Lung (tissue), 16 donors: Measurements from ENCODE around the gene SPR. TPM values are rescaled to one million over a fixed set of nuclear protein-coding genes. Genes with fewer than 3 reads are reported as not detected.

Experiments
- ATAC-seq: fragments of 200-7000 bp; cut with Tn5 transposase; one replicate; pipeline ENCODE4 v1.9.1; 2020; ENCODE audit warnings: moderate number of reproducible peaks; ENCODE audit not compliant: insufficient read depth, low FRiP score
- DNase-seq, 3 donors: peaks; one replicate each; pipeline ENCODE4 v3.0.0-alpha.2; 2013 to 2017
- H3K27ac ChIP-seq, 2 donors: one replicate each; pipeline ENCODE4 v1.5.1; 2013; ENCODE audit warnings: mild to moderate bottlenecking in 2 of 2, moderate library complexity in 2 of 2, control low read depth in 1 of 2, inconsistent platforms in 1 of 2, low read depth in 1 of 2, low read length in 1 of 2
- H3K27me3 ChIP-seq, 3 donors: one replicate each; pipeline ENCODE4 v1.5.1; 2013; ENCODE audit warnings: low read length in 2 of 3; ENCODE audit not compliant: control insufficient read depth in 3 of 3, insufficient read depth in 3 of 3
- H3K36me3 ChIP-seq, 4 donors: one replicate each; pipeline ENCODE4 v1.5.1; 2013; ENCODE audit warnings: low read length in 4 of 4, mild to moderate bottlenecking in 1 of 4, moderate library complexity in 1 of 4; ENCODE audit not compliant: control insufficient read depth in 4 of 4, insufficient read depth in 4 of 4
- H3K4me1 ChIP-seq, 5 donors: one replicate each; pipeline ENCODE4 v1.5.1; 2013; ENCODE audit warnings: low read length in 5 of 5, mild to moderate bottlenecking in 2 of 5, moderate library complexity in 1 of 5; ENCODE audit not compliant: control insufficient read depth in 5 of 5, insufficient read depth in 5 of 5
- H3K4me3 ChIP-seq: one replicate; pipeline ENCODE4 v1.5.1; 2013; ENCODE audit warnings: mild to moderate bottlenecking, control low read depth, moderate library complexity
- H3K9ac ChIP-seq, 2 donors: one replicate each; pipeline ENCODE4 v1.5.1; 2013; ENCODE audit warnings: low read length in 2 of 2, control low read depth in 1 of 2; ENCODE audit not compliant: insufficient read depth in 1 of 2
- H3K9me3 ChIP-seq, 4 donors: one replicate each; pipeline ENCODE4 v1.5.1; 2013; ENCODE audit warnings: low read length in 3 of 4, mild to moderate bottlenecking in 1 of 4, moderate library complexity in 1 of 4; ENCODE audit not compliant: control insufficient read depth in 4 of 4, insufficient read depth in 3 of 4
- CTCF ChIP-seq: IDR thresholded peaks from 2 replicates; pipeline ENCODE4 v1.5.1; 2012; ENCODE audit warnings: mild to moderate bottlenecking; ENCODE audit errors: control extremely low read depth, extremely low read depth
- WGBS, 2 donors: extraction: QIAGEN DNeasy Blood & Tissue Kit; methylation state at CpG; one replicate each; pipeline ENCODE4 v1.1.7; 2013; 5-methylcytosine and 5-hydroxymethylcytosine counted together
- long read RNA-seq, 5 donors: transcript quantifications; one replicate each; lab custom pipeline, GENCODE V29; 2026
- polyA plus RNA-seq, 2 donors: library from polyadenylated mRNA; stranded (reverse); fragments of 200-250 nt; gene quantifications; one replicate each; pipeline ENCODE4 v1.2.1, GENCODE V29; 2013
- total RNA-seq, 2 donors: library from RNA; depleted of rRNA in 1 of 2; stranded (reverse); fragments of >200 nt in 1 of 2; gene quantifications; one replicate each; pipeline ENCODE4 v1.2.1, GENCODE V29; 2014 to 2021
- donor health status: control.
- donor health status: control.
- donor health status: Bipolar disorder and iron deficiency.
- donor health status: healthy.
- donor health status: DM: yes; HTN: yes; CAD: no.

SPR gene
- total RNA-seq (10 to 100 TPM; 11.1 to 38.0 TPM), polyA plus RNA-seq (10 to 100 TPM; 31.6 to 32.2 TPM)
- long read RNA-seq, donor 1, partial matches to known transcripts: 0 of 5 reads
- long read RNA-seq, donor 1, other reads (novel, unspliced or antisense): 0 of 5 reads
- long read RNA-seq, donor 2, partial matches to known transcripts: 0 of 2 reads
- long read RNA-seq, donor 2, other reads (novel, unspliced or antisense): 0 of 2 reads
- long read RNA-seq, donor 3, partial matches to known transcripts: 0 of 2 reads
- long read RNA-seq, donor 3, other reads (novel, unspliced or antisense): 0 of 2 reads
- long read RNA-seq, donor 4: 0 reads
- long read RNA-seq, donor 5, partial matches to known transcripts: 0 of 4 reads
- long read RNA-seq, donor 5, other reads (novel, unspliced or antisense): 0 of 4 reads

DNA sequence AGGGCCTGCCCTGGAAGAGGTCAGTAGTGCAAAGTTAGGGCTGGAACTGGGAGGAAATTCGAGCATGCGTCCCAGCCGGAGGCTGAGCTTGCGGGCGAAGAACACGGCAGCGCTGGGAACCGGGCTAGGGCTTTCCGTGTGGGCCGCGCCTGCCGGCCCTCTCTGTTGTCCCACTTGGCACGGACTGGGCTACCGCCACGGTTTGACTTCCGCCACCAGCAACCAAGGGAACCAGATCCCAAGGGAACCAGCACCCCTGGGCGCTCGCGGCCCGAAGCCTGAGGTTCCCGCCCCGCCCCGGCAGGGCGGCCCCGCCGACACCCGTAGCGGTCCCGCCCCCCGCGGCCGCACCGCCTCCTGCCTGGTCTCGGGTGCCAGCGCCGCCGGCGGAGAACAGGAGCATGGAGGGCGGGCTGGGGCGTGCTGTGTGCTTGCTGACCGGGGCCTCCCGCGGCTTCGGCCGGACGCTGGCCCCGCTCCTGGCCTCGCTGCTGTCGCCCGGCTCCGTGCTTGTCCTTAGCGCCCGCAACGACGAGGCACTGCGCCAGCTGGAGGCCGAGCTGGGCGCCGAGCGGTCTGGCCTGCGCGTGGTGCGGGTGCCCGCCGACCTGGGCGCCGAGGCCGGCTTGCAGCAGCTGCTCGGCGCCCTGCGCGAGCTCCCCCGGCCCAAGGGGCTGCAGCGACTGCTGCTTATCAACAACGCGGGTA, at the start of gene SPR:
TSS of gene SPR (plus strand) at position 377 of the 708 bp plus-strand sequence. CDS start at position 402, 25 bp downstream.
- peak; percentile 62 to 64 (median 64) for DNase-seq
- 1 to 2% methylated on average over 61 to 76 of the region's 76 CpGs for WGBS, 2 donors
- Histone ChIP-seq H3K9ac (no peak within 1 kb of the TSS), H3K27ac (peak within 1 kb of the TSS; percentile 74 to 86), H3K4me3 (peak within 1 kb of the TSS; percentile 59), H3K27me3 (no peaks in the 10 kb centered on the region), H3K9me3 (no peaks in the 10 kb centered on the region), H3K36me3 (peaks cover 0 to 14% (median 0%) of the 10 kb centered on the region in 4 donors), H3K4me1 (peaks cover 0 to 9% (median 5%) of the 10 kb centered on the region in 5 donors)
- no peak for TF ChIP-seq CTCF
- ATAC-seq: peak; percentile 91

DNA sequence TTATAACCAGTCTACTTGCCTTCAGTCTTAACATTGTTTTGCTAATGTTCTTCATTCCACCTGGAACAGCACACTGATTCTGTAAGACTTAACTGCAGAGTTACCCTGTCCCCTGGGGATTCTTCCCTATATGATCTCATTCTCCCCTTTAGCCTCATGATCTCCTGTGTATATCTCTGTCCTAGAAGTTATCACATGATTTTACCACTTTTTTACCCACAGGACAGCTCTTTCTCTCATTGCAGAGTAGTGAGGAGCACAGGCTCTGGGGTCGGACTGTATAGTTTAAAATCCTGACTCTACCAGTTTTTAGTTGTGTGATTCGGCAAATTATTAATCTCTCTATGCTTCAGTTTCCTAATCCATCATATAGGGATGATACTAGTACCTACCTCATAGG, 47.1 kb upstream of the SPR start:
- Histone ChIP-seq H3K27ac (no peak overlapping the region), H3K9me3 (no peaks in the 10 kb centered on the region), H3K27me3 (peaks cover 0 to 4% (median 0%) of the 10 kb centered on the region in 3 donors), H3K36me3 (no peaks in the 10 kb centered on the region), H3K9ac (no peak overlapping the region), H3K4me3 (no peak overlapping the region), H3K4me1 (no peaks in the 10 kb centered on the region)
- no peak for TF ChIP-seq CTCF
- DNase-seq (no peak), ATAC-seq (no peak)
- WGBS, 2 donors: 94 to 96% methylated on average over 2 of the region's 2 CpGs

DNA sequence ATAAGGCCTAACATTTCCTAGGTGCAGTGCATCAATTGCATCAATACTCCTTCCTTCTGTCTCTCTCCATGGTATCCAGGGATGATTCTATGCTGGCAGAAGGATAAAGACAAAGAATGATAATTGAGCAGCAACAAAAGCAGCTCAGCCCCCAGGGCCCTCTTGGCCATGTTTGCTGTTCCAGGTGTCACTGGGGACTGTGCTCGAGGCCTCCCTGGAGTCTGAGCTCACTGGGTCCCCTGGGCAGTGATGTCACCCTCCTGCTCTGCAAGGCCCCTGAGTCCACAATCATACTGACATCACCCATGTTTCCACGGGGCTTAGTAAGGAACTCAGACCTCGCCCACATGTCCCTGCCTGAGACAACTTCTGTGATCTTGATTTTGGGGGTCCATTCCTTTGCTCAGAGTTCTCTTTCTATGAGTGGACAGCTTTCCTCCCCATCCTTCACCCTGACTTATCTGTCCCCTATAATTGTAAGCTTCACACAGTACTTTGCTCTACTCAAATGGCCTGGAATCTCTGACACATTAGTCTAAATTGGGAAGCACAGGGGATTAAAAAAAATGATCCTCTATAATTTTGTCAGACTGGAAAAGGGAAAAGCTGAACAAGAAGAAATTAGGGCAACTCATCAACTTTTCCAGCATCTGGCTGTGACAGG, 45.6 kb upstream of the SPR start:
- DNase-seq (no peak), ATAC-seq (no peak)
- WGBS, 2 donors: 74 to 78% methylated on average over 3 of the region's 3 CpGs
- no peak overlapping the region for H3K27ac ChIP-seq
- no peaks in the 10 kb centered on the region for H3K4me1 ChIP-seq
- H3K27me3 ChIP-seq: peaks cover 0 to 4% (median 0%) of the 10 kb centered on the region in 3 donors
- H3K9ac ChIP-seq: no peak overlapping the region
- no peak overlapping the region for H3K4me3 ChIP-seq
- H3K9me3 ChIP-seq: no peaks in the 10 kb centered on the region
- no peaks in the 10 kb centered on the region for H3K36me3 ChIP-seq
- TF ChIP-seq CTCF: no peak
